G401.6 (cell line): ENCODE results near the gene BATF3.
"Not testable (repeated sequence)": the region's sequence is repeated elsewhere in the genome, so short reads cannot be mapped to it uniquely, and the experiment has no call there.

Experiments
- FAIRE-seq: peaks from 2 replicates; lab custom pipeline; 2012; peaks lifted over from hg19 to GRCh38; lab: Jason Lieb, UNC

The BATF3 gene

GRCh38 chr1:212699625-212700222, at the start of gene BATF3:
Gene BATF3 (minus strand): TSS chr1:212699840. CDS start chr1:212699762, 78 bp downstream.
- no peak for FAIRE-seq

- FAIRE-seq: no peak
Measured at GRCh38 chr1:212746546-212746945, 46.9 kb upstream of the BATF3 start.

GRCh38 chr1:212745303-212745702, 45.7 kb upstream of the BATF3 start:
- FAIRE-seq: no peak

- FAIRE-seq: no peak
Measured at GRCh38 chr1:212743901-212744475, 44.3 kb upstream of the BATF3 start.

GRCh38 chr1:212738330-212738729, 38.7 kb upstream of the BATF3 start:
- no peak for FAIRE-seq

GRCh38 chr1:212737559-212737958, 37.9 kb upstream of the BATF3 start:
- FAIRE-seq: peak; percentile 27

GRCh38 chr1:212733109-212733508, 33.5 kb upstream of the BATF3 start:
- no peak for FAIRE-seq

GRCh38 chr1:212731630-212732029, 32.0 kb upstream of the BATF3 start:
- FAIRE-seq: no peak

GRCh38 chr1:212728606-212729005, 29.0 kb upstream of the BATF3 start:
- no peak for FAIRE-seq

- FAIRE-seq: no peak
Measured at GRCh38 chr1:212727386-212728181, 27.9 kb upstream of the BATF3 start.

- FAIRE-seq: not testable (repeated sequence)
Measured at GRCh38 chr1:212724679-212725078, 25.0 kb upstream of the BATF3 start.

- no peak for FAIRE-seq
Measured at GRCh38 chr1:212722270-212722957, 22.8 kb upstream of the BATF3 start.

GRCh38 chr1:212721388-212722247, 22.0 kb upstream of the BATF3 start:
- FAIRE-seq: no peak

- FAIRE-seq: no peak
Measured at GRCh38 chr1:212719633-212720032, 20.0 kb upstream of the BATF3 start.

- FAIRE-seq: no peak
Measured at GRCh38 chr1:212718499-212718898, 18.9 kb upstream of the BATF3 start.

GRCh38 chr1:212716161-212716560, 16.5 kb upstream of the BATF3 start:
- FAIRE-seq: no peak

GRCh38 chr1:212713465-212714136, 14.0 kb upstream of the BATF3 start:
- no peak for FAIRE-seq

GRCh38 chr1:212712451-212713303, 13.0 kb upstream of the BATF3 start:
- no peak for FAIRE-seq

- FAIRE-seq: not testable (repeated sequence)
Measured at GRCh38 chr1:212711974-212712373, 12.3 kb upstream of the BATF3 start.

- no peak for FAIRE-seq
Measured at GRCh38 chr1:212710566-212710965, 10.9 kb upstream of the BATF3 start.
